GM11168 (cell line): ENCODE measurements around the gene SMCO2.

Source experiments
- in situ Hi-C: fragments of 300-500 bp; cut with MboI; formaldehyde crosslinking; loops from one replicate; pipeline ENCODE4 v1.12.0; 2022; ENCODE audit warnings: low sequenced_read_pairs; ENCODE audit not compliant: unreplicated experiment

SMCO2 gene

GRCh38 chr12:27451036-27451825, 4.7 kb downstream of the SMCO2 start:
- in situ Hi-C loops: no loop called here

GRCh38 chr12:27453421-27453820, 6.9 kb downstream of the SMCO2 start:
- in situ Hi-C loops: no loop called here

GRCh38 chr12:27455589-27455988, 9.1 kb downstream of the SMCO2 start:
- in situ Hi-C loops: no loop called here

- in situ Hi-C loops: no loop called here
These were observed 10.1 kb downstream of the SMCO2 start for GRCh38 chr12:27456618-27457017.

GRCh38 chr12:27460471-27460978, 14.0 kb downstream of the SMCO2 start:
- in situ Hi-C loops: no loop called here

- in situ Hi-C loops: no loop called here
These were observed 15.7 kb downstream of the SMCO2 start for GRCh38 chr12:27462151-27462694.

GRCh38 chr12:27462851-27463250, 16.3 kb downstream of the SMCO2 start:
- in situ Hi-C loops: no loop called here

- in situ Hi-C loops: no loop called here
These were observed 17.1 kb downstream of the SMCO2 start for GRCh38 chr12:27463511-27464219.

GRCh38 chr12:27464220-27464554, 17.7 kb downstream of the SMCO2 start:
- in situ Hi-C loops: no loop called here

- in situ Hi-C loops: no loop called here
These were observed 21.1 kb downstream of the SMCO2 start for GRCh38 chr12:27467641-27468040.

GRCh38 chr12:27468241-27468640, 21.7 kb downstream of the SMCO2 start:
- in situ Hi-C loops: no loop called here

- in situ Hi-C loops: no loop called here
These were observed 22.7 kb downstream of the SMCO2 start for GRCh38 chr12:27469176-27469736.

- in situ Hi-C loops: no loop called here
These were observed 26.1 kb downstream of the SMCO2 start for GRCh38 chr12:27472604-27473003.

GRCh38 chr12:27474344-27474743, 27.8 kb downstream of the SMCO2 start:
- in situ Hi-C loops: no loop called here

- in situ Hi-C loops: no loop called here
These were observed 30.5 kb downstream of the SMCO2 start for GRCh38 chr12:27477049-27477448.

GRCh38 chr12:27478949-27479348, 32.4 kb downstream of the SMCO2 start:
- in situ Hi-C loops: no loop called here

- in situ Hi-C loops: no loop called here
These were observed 33.5 kb downstream of the SMCO2 start for GRCh38 chr12:27480016-27480415.

GRCh38 chr12:27486961-27487360, 40.4 kb downstream of the SMCO2 start:
- in situ Hi-C loops: no loop called here

- in situ Hi-C loops: no loop called here
These were observed 41.9 kb downstream of the SMCO2 start for GRCh38 chr12:27488479-27488878.

- in situ Hi-C loops: no loop called here
These were observed 44.7 kb downstream of the SMCO2 start for GRCh38 chr12:27491226-27491625.
